Gastroesophageal sphincter (tissue), 3 donors: ENCODE data around the gene MADD.

Experiments
- POLR2A ChIP-seq, 2 donors: fragments of 450-650 bp; IDR thresholded peaks; one replicate each; pipeline ENCODE4 v1.6.1; 2017; ENCODE audit warnings: antibody characterized with exemption in 2 of 2, mild to moderate bottlenecking in 2 of 2, moderate library complexity in 1 of 2
- POLR2AphosphoS5 ChIP-seq: sonication (generic); formaldehyde crosslinking; IDR thresholded peaks from one replicate; pipeline ENCODE4 v1.6.1; 2017; ENCODE audit warnings: antibody characterized with exemption
- TF ChIP-seq, protein P1 (sequence below), 4 experiments: fragments of 200-600 bp in 2 of 4; fragments of 450-650 bp in 2 of 4; sonication (generic) in 1 of 4; IDR thresholded peaks; one replicate each; pipeline ENCODE4 v1.5.1; 2017 to 2019; ENCODE audit warnings: antibody characterized with exemption in 4 of 4, mild to moderate bottlenecking in 2 of 4, moderate library complexity in 2 of 4

DNA sequence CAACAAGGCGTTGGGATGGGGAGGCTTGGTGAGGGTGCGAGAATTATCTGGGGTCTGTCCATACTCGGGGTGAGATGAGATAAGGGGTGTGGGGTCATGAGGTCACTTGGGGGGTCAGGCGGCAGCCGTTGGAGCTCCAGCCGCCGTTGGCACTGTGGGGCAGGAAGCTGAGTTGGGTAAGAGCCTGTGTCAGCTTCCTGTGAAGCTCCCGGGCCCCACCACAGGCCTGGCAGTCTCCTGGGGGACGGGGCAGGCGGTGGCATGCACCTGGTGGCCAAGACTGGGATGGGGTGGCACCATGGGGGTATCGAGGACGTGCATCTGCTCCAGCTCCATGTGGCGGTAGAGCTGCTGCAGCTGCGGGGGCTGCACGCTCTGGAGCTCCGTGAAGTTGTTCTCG is 89.7 kb downstream of the MADD start:
- TF ChIP-seq POLR2A (IDR thresholded peaks at IDR 0.05) = no peak
- TF ChIP-seq, protein P1, sequence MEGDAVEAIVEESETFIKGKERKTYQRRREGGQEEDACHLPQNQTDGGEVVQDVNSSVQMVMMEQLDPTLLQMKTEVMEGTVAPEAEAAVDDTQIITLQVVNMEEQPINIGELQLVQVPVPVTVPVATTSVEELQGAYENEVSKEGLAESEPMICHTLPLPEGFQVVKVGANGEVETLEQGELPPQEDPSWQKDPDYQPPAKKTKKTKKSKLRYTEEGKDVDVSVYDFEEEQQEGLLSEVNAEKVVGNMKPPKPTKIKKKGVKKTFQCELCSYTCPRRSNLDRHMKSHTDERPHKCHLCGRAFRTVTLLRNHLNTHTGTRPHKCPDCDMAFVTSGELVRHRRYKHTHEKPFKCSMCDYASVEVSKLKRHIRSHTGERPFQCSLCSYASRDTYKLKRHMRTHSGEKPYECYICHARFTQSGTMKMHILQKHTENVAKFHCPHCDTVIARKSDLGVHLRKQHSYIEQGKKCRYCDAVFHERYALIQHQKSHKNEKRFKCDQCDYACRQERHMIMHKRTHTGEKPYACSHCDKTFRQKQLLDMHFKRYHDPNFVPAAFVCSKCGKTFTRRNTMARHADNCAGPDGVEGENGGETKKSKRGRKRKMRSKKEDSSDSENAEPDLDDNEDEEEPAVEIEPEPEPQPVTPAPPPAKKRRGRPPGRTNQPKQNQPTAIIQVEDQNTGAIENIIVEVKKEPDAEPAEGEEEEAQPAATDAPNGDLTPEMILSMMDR (IDR thresholded peaks at IDR 0.05) = no peak
- TF ChIP-seq POLR2AphosphoS5 = no peak
